HepG2 (cell line): ENCODE measurements around the gene AFDN. TPM values are rescaled to one million over a fixed set of nuclear protein-coding genes. Genes with fewer than 3 reads are reported as not detected.

Experiments used
- SMC3 ChIP-seq: IDR thresholded peaks from 2 replicates; pipeline ENCODE4 v1.6.1; 2011; ENCODE audit warnings: low read length, improper control_type of control experiment
- ZBTB40 ChIP-seq, 2 experiments: fragments of 450-650 bp in 1 of 2; sonication (generic) in 1 of 2; formaldehyde crosslinking in 1 of 2; IDR thresholded peaks; 2 replicates each; pipeline versions ENCODE4 v1.6.1 to v1.8.0; 2016 to 2022; ENCODE audit warnings: antibody characterized with exemption in 1 of 2, mild to moderate bottlenecking in 1 of 2, missing genetic modification reagents in 1 of 2
- ZNF142 ChIP-seq: sonication (generic); formaldehyde crosslinking; IDR thresholded peaks from 2 replicates; pipeline ENCODE4 v1.4.0; 2020; ENCODE audit warnings: missing genetic modification reagents
- ZNF160 ChIP-seq: sonication (generic); formaldehyde crosslinking; IDR thresholded peaks from 2 replicates; pipeline ENCODE4 v1.8.0; 2022; ENCODE audit warnings: mild to moderate bottlenecking, inconsistent platforms, missing genetic modification reagents
- ZNF574 ChIP-seq: sonication (generic); formaldehyde crosslinking; IDR thresholded peaks from 2 replicates; pipeline ENCODE4 v1.4.0; 2020; ENCODE audit warnings: missing genetic modification reagents
- ZNF83 ChIP-seq: sonication (generic); formaldehyde crosslinking; IDR thresholded peaks from 2 replicates; pipeline ENCODE4 v1.4.0; 2020; ENCODE audit warnings: missing genetic modification reagents, mild to moderate bottlenecking, borderline replicate concordance
- polyA plus RNA-seq, 8 experiments: library from polyadenylated mRNA; depleted of rRNA in 3 of 8; stranded (reverse) in 7 of 8; unstranded in 1 of 8; fragments of >200 nt; fragmentation: Illumina TruSeq in 4 of 8; extraction: Trizol in 4 of 8; gene quantifications; 2 replicates each; pipeline versions ENCODE4 v1.2.1 to v1.2.3, GENCODE V29; 2011 to 2016; ENCODE audit warnings: low read depth in 4 of 8, missing spikeins in 1 of 8, mixed read lengths in 1 of 8; ENCODE audit not compliant: insufficient read depth in 1 of 8
- total RNA-seq, 5 experiments: library from RNA; depleted of rRNA; stranded (reverse); fragments of >200 nt; fragmentation: Illumina TruSeq; extraction: Trizol; gene quantifications; 2 replicates each; pipeline ENCODE4 v1.2.3, GENCODE V29; 2016; ENCODE audit warnings: low read depth in 1 of 5

Gene AFDN
- total and polyA plus RNA-seq, 2 of the 13 experiments (the other 11 are each of a cell fraction or from before 2014, with no cell fraction given): 136 to 151 TPM

DNA sequence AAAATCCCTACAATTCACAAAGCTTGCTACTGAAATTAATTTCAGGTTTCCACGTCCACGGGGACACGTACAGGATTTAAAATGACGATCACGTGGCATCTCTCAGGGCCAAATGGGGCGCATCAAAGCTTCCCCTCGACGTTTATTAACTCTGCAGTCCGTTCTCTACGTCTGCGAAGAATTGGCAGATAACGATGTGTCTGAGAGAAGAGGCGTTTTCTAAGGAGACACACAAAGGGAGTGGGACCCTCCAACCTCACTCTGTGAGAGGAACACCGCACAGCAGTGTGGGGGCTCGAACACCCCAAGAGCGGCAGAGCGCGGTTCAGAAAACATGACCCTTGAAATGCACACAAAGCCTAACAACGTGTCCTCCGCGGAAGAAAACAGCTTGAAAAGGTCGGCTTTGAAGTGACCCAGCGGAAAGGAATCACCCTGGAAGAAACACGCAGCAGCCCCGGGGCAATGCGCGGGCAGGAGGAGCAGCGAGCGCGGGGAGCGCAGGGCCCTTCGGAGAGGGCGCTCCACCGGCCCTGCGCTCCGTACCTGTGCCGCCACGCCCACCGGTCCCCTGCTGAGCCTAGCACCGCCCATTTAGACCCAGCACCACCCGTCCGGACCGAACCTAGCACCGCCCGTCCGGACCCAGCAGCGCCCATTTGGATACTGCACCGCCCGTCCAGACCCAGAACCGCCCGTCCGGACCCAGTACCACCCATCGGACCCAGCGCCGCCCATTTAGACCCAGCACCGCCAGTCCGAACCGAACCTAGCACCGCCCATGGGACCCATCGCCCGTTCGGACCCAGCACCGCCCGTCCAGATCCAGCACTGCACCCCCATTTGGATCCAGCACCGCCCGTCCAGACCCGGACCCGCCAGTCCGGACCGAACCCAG, 1.1 kb upstream of the AFDN start (continued):
- no peak; the same call in none of the 2 replicates for TF ChIP-seq ZNF574 (CRISPR knock-in tag)
- peak; percentile 21; the same call in 1 of the 2 replicates for TF ChIP-seq ZNF160 (CRISPR knock-in tag)
- no peak for TF ChIP-seq SMC3
- no peak for TF ChIP-seq ZNF83 (CRISPR knock-in tag)
- TF ChIP-seq ZBTB40 (IDR thresholded peaks at IDR 0.05): no peak
- no peak; the same call in 1 of the 2 replicates for TF ChIP-seq ZBTB40 (CRISPR knock-in tag; IDR thresholded peaks at IDR 0.05)
- no peak for TF ChIP-seq ZNF142
